WTC11 (cell line): Measurements from ENCODE around the gene PRR14. TPM values are rescaled to one million over a fixed set of nuclear protein-coding genes. Genes with fewer than 3 reads are reported as not detected.

ENCODE experiments used
- ATAC-seq: fragments of 200-7000 bp; cut with Tn5 transposase; 2 replicates; pipeline ENCODE4 v1.10.0; 2021; ENCODE audit warnings: mild to moderate bottlenecking, moderate library complexity
- CTCF ChIA-PET: fragments of 300-600 bp; sonication (Branson Sonifier 250); formaldehyde crosslinking; loops from one replicate; lab custom pipeline; 2021; ENCODE audit warnings: antibody characterized with exemption; lab: Charles Lee
- POLR2A ChIA-PET: fragments of 350-600 bp; sonication (Branson Sonifier 250); formaldehyde crosslinking; loops from one replicate; lab custom pipeline; 2021; ENCODE audit warnings: antibody characterized with exemption; lab: Charles Lee
- DNase-seq: peaks from one replicate; pipeline ENCODE4 v3.0.0; 2021; ENCODE audit warnings: low spot score
- H3K27ac Mint-ChIP-seq: 2 replicates; pipeline ENCODE4 v1.8.0; 2021; ENCODE audit warnings: mixed read lengths
- H3K27me3 Mint-ChIP-seq: 2 replicates; pipeline ENCODE4 v1.8.0; 2021; ENCODE audit warnings: low read depth, mild to moderate bottlenecking, moderate library complexity, mixed read lengths
- H3K36me3 Mint-ChIP-seq: 2 replicates; pipeline ENCODE4 v1.8.0; 2021; ENCODE audit warnings: mixed read lengths
- H3K4me1 Mint-ChIP-seq: 2 replicates; pipeline ENCODE4 v1.8.0; 2022; ENCODE audit warnings: mixed read lengths
- H3K4me3 Mint-ChIP-seq: 2 replicates; pipeline ENCODE4 v1.8.0; 2021; ENCODE audit warnings: mild to moderate bottlenecking, moderate library complexity, mixed read lengths
- H3K9me3 Mint-ChIP-seq: 2 replicates; pipeline ENCODE4 v1.8.0; 2021; ENCODE audit warnings: mixed read lengths
- ATF1 ChIP-seq: sonication (generic); formaldehyde crosslinking; IDR thresholded peaks from 2 replicates; pipeline ENCODE4 v1.8.1; 2023; ENCODE audit warnings: mild to moderate bottlenecking, moderate library complexity, missing genetic modification reagents
- ELF4 ChIP-seq: sonication (generic); formaldehyde crosslinking; IDR thresholded peaks from 2 replicates; pipeline ENCODE4 v1.8.1; 2022; ENCODE audit warnings: low read depth, mild to moderate bottlenecking, moderate library complexity, missing genetic modification reagents
- ETV6 ChIP-seq: sonication (generic); formaldehyde crosslinking; IDR thresholded peaks from 2 replicates; pipeline ENCODE4 v1.8.1; 2022; ENCODE audit warnings: mild to moderate bottlenecking, missing genetic modification reagents
- FOXJ3 ChIP-seq: sonication (generic); formaldehyde crosslinking; IDR thresholded peaks from 2 replicates; pipeline ENCODE4 v1.9.0; 2021; ENCODE audit warnings: missing genetic modification reagents, mild to moderate bottlenecking, borderline replicate concordance
- JUN ChIP-seq: sonication (generic); formaldehyde crosslinking; IDR thresholded peaks from 2 replicates; pipeline ENCODE4 v1.8.0; 2023; ENCODE audit warnings: mild to moderate bottlenecking, missing genetic modification reagents
- NFYB ChIP-seq: sonication (generic); formaldehyde crosslinking; conservative IDR thresholded peaks from 2 replicates; pipeline ENCODE4 v1.8.0; 2022; ENCODE audit warnings: low read depth, missing genetic modification reagents
- NR1H2 ChIP-seq: sonication (generic); formaldehyde crosslinking; IDR thresholded peaks from 2 replicates; pipeline ENCODE4 v1.9.0; 2021; ENCODE audit warnings: mild to moderate bottlenecking, moderate library complexity, missing genetic modification reagents
- NR2C2 ChIP-seq: sonication (generic); formaldehyde crosslinking; IDR thresholded peaks from 2 replicates; pipeline ENCODE4 v1.8.0; 2022; ENCODE audit warnings: mild to moderate bottlenecking, missing genetic modification reagents
- PRRX2 ChIP-seq: fragments of 250-450 bp; sonication (Bioruptor Pico); IDR thresholded peaks from 2 replicates; pipeline ENCODE4 v1.8.0; 2021; ENCODE audit warnings: mild to moderate bottlenecking
- SMAD3 ChIP-seq: sonication (generic); formaldehyde crosslinking; IDR thresholded peaks from 2 replicates; pipeline ENCODE4 v1.8.0; 2022; ENCODE audit warnings: missing genetic modification reagents, mild to moderate bottlenecking, borderline replicate concordance
- SMAD4 ChIP-seq: sonication (generic); formaldehyde crosslinking; IDR thresholded peaks from 2 replicates; pipeline ENCODE4 v1.8.0; 2022; ENCODE audit warnings: mild to moderate bottlenecking, missing genetic modification reagents
- TCF7 ChIP-seq: sonication (generic); formaldehyde crosslinking; IDR thresholded peaks from 2 replicates; pipeline ENCODE4 v1.8.0; 2022; ENCODE audit warnings: mild to moderate bottlenecking, low read depth, missing genetic modification reagents, moderate library complexity
- TEAD1 ChIP-seq: sonication (generic); formaldehyde crosslinking; IDR thresholded peaks from 2 replicates; pipeline ENCODE4 v1.8.0; 2022; ENCODE audit warnings: mild to moderate bottlenecking, missing genetic modification reagents
- ZNF263 ChIP-seq: sonication (generic); formaldehyde crosslinking; IDR thresholded peaks from 2 replicates; pipeline ENCODE4 v1.8.1; 2022; ENCODE audit warnings: low read depth, mild to moderate bottlenecking, moderate library complexity, missing genetic modification reagents
- ZNF396 ChIP-seq: fragments of 250-450 bp; sonication (Bioruptor Pico); IDR thresholded peaks from 2 replicates; pipeline ENCODE4 v1.8.0; 2021; ENCODE audit warnings: mild to moderate bottlenecking, moderate library complexity, borderline replicate concordance
- ZNF671 ChIP-seq: fragments of 250-450 bp; sonication (Bioruptor Pico); IDR thresholded peaks from 2 replicates; pipeline ENCODE4 v1.8.0; 2021; ENCODE audit warnings: mild to moderate bottlenecking
- total RNA-seq: library from RNA; stranded (reverse); gene quantifications from 3 replicates; pipeline ENCODE4 v1.2.3, GENCODE V29; 2021
- TF ChIP-seq, protein P1 (sequence below): sonication (generic); formaldehyde crosslinking; IDR thresholded peaks from 2 replicates; pipeline ENCODE4 v1.8.1; 2022; ENCODE audit warnings: mild to moderate bottlenecking, missing genetic modification reagents, moderate library complexity, borderline replicate concordance
- TF ChIP-seq, protein P2 (sequence below): sonication (generic); formaldehyde crosslinking; IDR thresholded peaks from 2 replicates; pipeline ENCODE4 v1.8.0; 2022; ENCODE audit warnings: mild to moderate bottlenecking, missing genetic modification reagents

Gene PRR14
- total RNA-seq, 1 experiment from 2014 or later = 21.9 TPM

GRCh38 chr16:30602616-30603277 is 48.0 kb upstream of the PRR14 start:
- ATAC-seq (no peak), DNase-seq (no peak)
- peak overlapping the region; percentile 57; the same call in 1 of the 2 replicates for H3K27ac Mint-ChIP-seq
- peaks cover 32% of the 10 kb centered on the region for H3K36me3 Mint-ChIP-seq
- H3K27me3 Mint-ChIP-seq = no peaks in the 10 kb centered on the region
- TF ChIP-seq ZNF263 (CRISPR knock-in tag) = no peak
- no peaks in the 10 kb centered on the region for H3K4me1 Mint-ChIP-seq
- no peak overlapping the region for H3K4me3 Mint-ChIP-seq
- H3K9me3 Mint-ChIP-seq = no peaks in the 10 kb centered on the region
- ChIA-PET CTCF (interaction anchor here (1.3 to 4.7 kb wide), 4 partner anchors 13 to 185 kb away, joined by 3 to 41 read pairs (median 6); partner anchors contain the start of gene DCTPP1), POLR2A (interaction anchor here (0.7 to 1.4 kb wide), 2 partner anchors 7 to 17 kb away, joined by 3 to 4 read pairs; partner anchors contain the start of gene ZNF689)

GRCh38 chr16:30603945-30604315 is 46.8 kb upstream of the PRR14 start:
- Mint-ChIP-seq H3K9me3 (no peaks in the 10 kb centered on the region), H3K27me3 (no peaks in the 10 kb centered on the region), H3K4me3 (no peak overlapping the region), H3K36me3 (peaks cover 33% of the 10 kb centered on the region), H3K27ac (no peak overlapping the region), H3K4me1 (no peaks in the 10 kb centered on the region)
- ATAC-seq (no peak), DNase-seq (no peak)
- POLR2A ChIA-PET = no interaction called here
- no peak for TF ChIP-seq JUN
- TF ChIP-seq, protein P1, sequence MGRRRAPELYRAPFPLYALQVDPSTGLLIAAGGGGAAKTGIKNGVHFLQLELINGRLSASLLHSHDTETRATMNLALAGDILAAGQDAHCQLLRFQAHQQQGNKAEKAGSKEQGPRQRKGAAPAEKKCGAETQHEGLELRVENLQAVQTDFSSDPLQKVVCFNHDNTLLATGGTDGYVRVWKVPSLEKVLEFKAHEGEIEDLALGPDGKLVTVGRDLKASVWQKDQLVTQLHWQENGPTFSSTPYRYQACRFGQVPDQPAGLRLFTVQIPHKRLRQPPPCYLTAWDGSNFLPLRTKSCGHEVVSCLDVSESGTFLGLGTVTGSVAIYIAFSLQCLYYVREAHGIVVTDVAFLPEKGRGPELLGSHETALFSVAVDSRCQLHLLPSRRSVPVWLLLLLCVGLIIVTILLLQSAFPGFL = no peak
- CTCF ChIA-PET = interaction anchor here (0.8 to 4.7 kb wide), 3 partner anchors 12 to 186 kb away, joined by 3 to 41 read pairs (median 4); partner anchors contain the start of gene DCTPP1

GRCh38 chr16:30604316-30604947 is 46.3 kb upstream of the PRR14 start:
- Mint-ChIP-seq H3K4me3 (no peak overlapping the region), H3K36me3 (peaks cover 33% of the 10 kb centered on the region), H3K9me3 (no peaks in the 10 kb centered on the region), H3K27ac (0 out of 2 replicates have a peak overlapping the region, but pooled peaks have one; percentile 71), H3K4me1 (no peaks in the 10 kb centered on the region), H3K27me3 (no peaks in the 10 kb centered on the region)
- TF ChIP-seq NR2C2 (CRISPR knock-in tag) (no peak), ZNF396 (CRISPR knock-in tag) (no peak)
- CTCF ChIA-PET = interaction anchor here (0.8 to 4.7 kb wide), 3 partner anchors 11 to 187 kb away, joined by 3 to 41 read pairs (median 4); partner anchors contain the start of gene DCTPP1
- no peak for DNase-seq
- ATAC-seq = no peak; the same call in 1 of the 2 replicates
- POLR2A ChIA-PET = no interaction called here

GRCh38 chr16:30605158-30605557 is 45.6 kb upstream of the PRR14 start:
- Mint-ChIP-seq H3K4me3 (no peak overlapping the region), H3K4me1 (no peaks in the 10 kb centered on the region), H3K27me3 (no peaks in the 10 kb centered on the region), H3K9me3 (no peaks in the 10 kb centered on the region), H3K36me3 (peaks cover 33% of the 10 kb centered on the region), H3K27ac (0 out of 2 replicates have a peak overlapping the region, but pooled peaks have one; percentile 71)
- TF ChIP-seq ATF1 (CRISPR knock-in tag) (no peak), ELF4 (CRISPR knock-in tag) (no peak), SMAD3 (no peak), TCF7 (no peak), TEAD1 (CRISPR knock-in tag) (no peak), ZNF396 (CRISPR knock-in tag) (no peak), ETV6 (CRISPR knock-in tag) (no peak), NFYB (CRISPR knock-in tag) (no peak), NR1H2 (CRISPR knock-in tag) (no peak), ZNF671 (no peak), FOXJ3 (no peak), SMAD4 (CRISPR knock-in tag) (no peak), PRRX2 (no peak)
- TF ChIP-seq, protein P2, sequence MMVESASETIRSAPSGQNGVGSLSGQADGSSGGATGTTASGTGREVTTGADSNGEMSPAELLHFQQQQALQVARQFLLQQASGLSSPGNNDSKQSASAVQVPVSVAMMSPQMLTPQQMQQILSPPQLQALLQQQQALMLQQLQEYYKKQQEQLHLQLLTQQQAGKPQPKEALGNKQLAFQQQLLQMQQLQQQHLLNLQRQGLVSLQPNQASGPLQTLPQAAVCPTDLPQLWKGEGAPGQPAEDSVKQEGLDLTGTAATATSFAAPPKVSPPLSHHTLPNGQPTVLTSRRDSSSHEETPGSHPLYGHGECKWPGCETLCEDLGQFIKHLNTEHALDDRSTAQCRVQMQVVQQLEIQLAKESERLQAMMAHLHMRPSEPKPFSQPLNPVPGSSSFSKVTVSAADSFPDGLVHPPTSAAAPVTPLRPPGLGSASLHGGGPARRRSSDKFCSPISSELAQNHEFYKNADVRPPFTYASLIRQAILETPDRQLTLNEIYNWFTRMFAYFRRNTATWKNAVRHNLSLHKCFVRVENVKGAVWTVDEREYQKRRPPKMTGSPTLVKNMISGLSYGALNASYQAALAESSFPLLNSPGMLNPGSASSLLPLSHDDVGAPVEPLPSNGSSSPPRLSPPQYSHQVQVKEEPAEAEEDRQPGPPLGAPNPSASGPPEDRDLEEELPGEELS (CRISPR knock-in tag) = no peak
- ChIA-PET POLR2A (no interaction called here), CTCF (interaction anchor here (0.6 kb wide), 1 partner anchor 1119 kb away, joined by 3 read pairs; no protein-coding TSS in a partner anchor)
- no peak for ATAC-seq
- no peak for DNase-seq
